Body of pancreas (tissue), 4 donors: Measurements from ENCODE around the gene LMAN2. TPM values are rescaled to one million over a fixed set of nuclear protein-coding genes. Genes with fewer than 3 reads are reported as not detected.

ENCODE experiments used
- ATAC-seq: fragments of 150-250 bp; one replicate; pipeline ENCODE4 v1.9.1; 2016
- DNase-seq, 4 donors: peaks; one replicate each; pipeline ENCODE4 v3.0.0-alpha.2; 2019
- H3K27ac ChIP-seq, 4 donors: fragments of 200-600 bp; sonication (generic); 1 replicate in 3 of 4; 2 replicates in 1 of 4; pipeline versions ENCODE4 v1.5.1 to v1.6.1; 2016 to 2019; ENCODE audit warnings: mild to moderate bottlenecking in 1 of 4, mixed read lengths in 1 of 4, moderate library complexity in 1 of 4
- H3K27me3 ChIP-seq, 2 donors: fragments of 200-600 bp; sonication (generic); one replicate each; pipeline ENCODE4 v1.6.0; 2016; ENCODE audit warnings: mild to moderate bottlenecking in 1 of 2
- H3K36me3 ChIP-seq, 2 donors: fragments of 200-600 bp; sonication (generic); replicated peaks in 1 of 2; 2 replicates each; pipeline ENCODE4 v1.5.1; 2016; ENCODE audit warnings: low read depth in 2 of 2; ENCODE audit not compliant: insufficient read depth in 1 of 2
- H3K4me1 ChIP-seq: fragments of 200-600 bp; sonication (generic); one replicate; pipeline ENCODE4 v1.6.0; 2016
- H3K4me3 ChIP-seq, 2 donors: fragments of 200-600 bp; sonication (generic); 1 replicate in 1 of 2; 2 replicates in 1 of 2; pipeline ENCODE4 v1.5.1; 2016 to 2019
- H3K9me3 ChIP-seq, 3 donors: fragments of 200-600 bp; sonication (generic); 1 replicate in 2 of 3; 2 replicates in 1 of 3; pipeline ENCODE4 v1.5.1; 2016
- POLR2A ChIP-seq, 3 donors: fragments of 450-650 bp; IDR thresholded peaks; one replicate each; pipeline ENCODE4 v1.6.1; 2016; ENCODE audit warnings: antibody characterized with exemption in 3 of 3, mild to moderate bottlenecking in 2 of 3
- WGBS, 2 donors: methylation state at CpG; one replicate each; pipeline ENCODE4 v1.1.5; 2017; 5-methylcytosine and 5-hydroxymethylcytosine counted together
- intact Hi-C: fragments of 100-400 bp; cut with DNase I; formaldehyde crosslinking; loops from one replicate; pipeline ENCODE4 v1.15.1; 2023
- total RNA-seq, 2 donors: library from RNA; depleted of rRNA; stranded (reverse); fragments of >200 nt; gene quantifications; one replicate each; pipeline ENCODE4 v1.1.0, GENCODE V29; 2016
- TF ChIP-seq, protein P1 (sequence below), 7 experiments: fragments of 450-650 bp in 4 of 7; fragments of 200-600 bp in 3 of 7; sonication (generic) in 3 of 7; IDR thresholded peaks; one replicate each; pipeline ENCODE4 v1.5.1; 2016 to 2019; ENCODE audit warnings: antibody characterized with exemption in 7 of 7

The LMAN2 gene
- total RNA-seq, 2 donors from 2014 or later: 218 to 227 TPM

- H3K4me1 ChIP-seq: peaks cover 38% of the 10 kb centered on the region
- intact Hi-C loops: no loop called here
- no peak for DNase-seq
- no peak for ATAC-seq
- H3K27me3 ChIP-seq: no peaks in the 10 kb centered on the region
- no peak overlapping the region for H3K4me3 ChIP-seq
- no peaks in the 10 kb centered on the region for H3K9me3 ChIP-seq
- WGBS, 2 donors: 79 to 85% methylated on average over 5 of the region's 5 CpGs
- no peak overlapping the region for H3K27ac ChIP-seq
- H3K36me3 ChIP-seq: no peaks in the 10 kb centered on the region
- TF ChIP-seq POLR2A (IDR thresholded peaks at IDR 0.05): no peak
- TF ChIP-seq, protein P1, sequence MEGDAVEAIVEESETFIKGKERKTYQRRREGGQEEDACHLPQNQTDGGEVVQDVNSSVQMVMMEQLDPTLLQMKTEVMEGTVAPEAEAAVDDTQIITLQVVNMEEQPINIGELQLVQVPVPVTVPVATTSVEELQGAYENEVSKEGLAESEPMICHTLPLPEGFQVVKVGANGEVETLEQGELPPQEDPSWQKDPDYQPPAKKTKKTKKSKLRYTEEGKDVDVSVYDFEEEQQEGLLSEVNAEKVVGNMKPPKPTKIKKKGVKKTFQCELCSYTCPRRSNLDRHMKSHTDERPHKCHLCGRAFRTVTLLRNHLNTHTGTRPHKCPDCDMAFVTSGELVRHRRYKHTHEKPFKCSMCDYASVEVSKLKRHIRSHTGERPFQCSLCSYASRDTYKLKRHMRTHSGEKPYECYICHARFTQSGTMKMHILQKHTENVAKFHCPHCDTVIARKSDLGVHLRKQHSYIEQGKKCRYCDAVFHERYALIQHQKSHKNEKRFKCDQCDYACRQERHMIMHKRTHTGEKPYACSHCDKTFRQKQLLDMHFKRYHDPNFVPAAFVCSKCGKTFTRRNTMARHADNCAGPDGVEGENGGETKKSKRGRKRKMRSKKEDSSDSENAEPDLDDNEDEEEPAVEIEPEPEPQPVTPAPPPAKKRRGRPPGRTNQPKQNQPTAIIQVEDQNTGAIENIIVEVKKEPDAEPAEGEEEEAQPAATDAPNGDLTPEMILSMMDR (IDR thresholded peaks at IDR 0.05): no peak
Measured at GRCh38 chr5:177374211-177374610, 22.7 kb upstream of the LMAN2 start.

- intact Hi-C loops: no loop called here
Measured at GRCh38 chr5:177373806-177374205, 22.3 kb upstream of the LMAN2 start.

DNA sequence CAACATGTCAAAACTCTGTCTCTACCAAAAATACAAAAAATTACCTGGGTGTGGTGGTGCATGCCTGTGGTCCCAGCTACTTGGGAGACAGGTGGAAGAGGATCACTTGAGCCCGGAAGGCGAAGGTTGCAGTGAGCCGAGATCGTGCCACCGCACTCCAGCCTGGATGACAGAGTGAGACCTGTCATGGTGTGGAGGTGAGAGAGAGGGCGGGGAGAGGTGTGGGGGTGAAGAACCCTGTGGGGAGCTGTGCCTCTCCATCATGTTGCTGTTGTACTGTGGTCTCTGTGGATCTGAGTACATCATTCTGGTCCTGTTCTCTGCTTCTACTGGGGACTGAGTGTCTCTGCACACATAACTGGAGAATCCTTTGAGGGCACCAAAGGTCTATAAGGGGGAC is 21.4 kb upstream of the LMAN2 start:
- TF ChIP-seq POLR2A (IDR thresholded peaks at IDR 0.05): no peak
- TF ChIP-seq, protein P1 (IDR thresholded peaks at IDR 0.05): no peak
- H3K4me1 ChIP-seq: peaks cover 40% of the 10 kb centered on the region
- whole genome bisulfite sequencing, 2 donors: 86 to 97% methylated on average over 6 of the region's 6 CpGs

More at GRCh38 chr5:177373806-177374205, 22.3 kb upstream of the LMAN2 start:
- Histone ChIP-seq H3K9me3 (no peaks in the 10 kb centered on the region), H3K27ac (no peak overlapping the region), H3K27me3 (no peaks in the 10 kb centered on the region), H3K4me1 (peaks cover 38% of the 10 kb centered on the region), H3K4me3 (no peak overlapping the region), H3K36me3 (no peaks in the 10 kb centered on the region)
- DNase-seq (no peak), ATAC-seq (no peak)
- WGBS, 2 donors: 67 to 69% methylated on average over 6 of the region's 6 CpGs
- TF ChIP-seq, protein P1 (IDR thresholded peaks at IDR 0.05): no peak
- TF ChIP-seq POLR2A (IDR thresholded peaks at IDR 0.05): no peak

GRCh38 chr5:177372034-177372896 is 20.8 kb upstream of the LMAN2 start:
- Histone ChIP-seq H3K27ac (no peak overlapping the region), H3K4me3 (no peak overlapping the region), H3K4me1 (peaks cover 47% of the 10 kb centered on the region), H3K9me3 (no peaks in the 10 kb centered on the region), H3K27me3 (no peaks in the 10 kb centered on the region), H3K36me3 (no peaks in the 10 kb centered on the region)
- DNase-seq: no peak
- no peak for ATAC-seq
- WGBS, 2 donors: 88 to 89% methylated on average over 3 to 12 of the region's 12 CpGs
- TF ChIP-seq, protein P1 (IDR thresholded peaks at IDR 0.05): no peak
- TF ChIP-seq POLR2A (IDR thresholded peaks at IDR 0.05): no peak
- intact Hi-C loops: no loop called here

More for the DNA sequence above, 21.4 kb upstream of the LMAN2 start:
- no peak overlapping the region for H3K4me3 ChIP-seq
- H3K9me3 ChIP-seq: no peaks in the 10 kb centered on the region
- DNase-seq: no peak
- H3K27me3 ChIP-seq: no peaks in the 10 kb centered on the region
- H3K27ac ChIP-seq: no peak overlapping the region
- no peaks in the 10 kb centered on the region for H3K36me3 ChIP-seq
- no peak for ATAC-seq
- intact Hi-C loops: no loop called here
